Activated T-helper 1 cell treated with anti-CD3 and anti-CD28 coated beads, Interleukin-2, amount 50 U/mL, for 16 hours (primary cell): ENCODE measurements around the gene EIF4EBP2.

Experiments used
- DNase-seq, 2 donors: peaks; one replicate each; pipeline ENCODE4 v3.0.0-alpha.2; 2020; ENCODE audit warnings: low read depth in 1 of 2, low spot score in 1 of 2

Gene EIF4EBP2

GRCh38 chr10:70404036-70404786 lies at the start of gene EIF4EBP2:
Gene EIF4EBP2, plus strand, starts transcription at chr10:70404145. Its CDS starts 257 bp downstream, at chr10:70404402.
- peak; percentile 98 to 100 for DNase-seq

GRCh38 chr10:70354556-70354955 lies 49.4 kb upstream of the EIF4EBP2 start:
- DNase-seq: no peak

- DNase-seq: no peak
Measured at GRCh38 chr10:70355051-70356021, 48.6 kb upstream of the EIF4EBP2 start.

- DNase-seq: no peak
Measured at GRCh38 chr10:70357565-70357964, 46.4 kb upstream of the EIF4EBP2 start.

- no peak for DNase-seq
Measured at GRCh38 chr10:70358446-70358845, 45.5 kb upstream of the EIF4EBP2 start.

GRCh38 chr10:70359017-70359550 lies 44.9 kb upstream of the EIF4EBP2 start:
- no peak for DNase-seq

- DNase-seq: no peak
Measured at GRCh38 chr10:70360215-70360614, 43.7 kb upstream of the EIF4EBP2 start.

- no peak for DNase-seq
Measured at GRCh38 chr10:70362328-70362727, 41.6 kb upstream of the EIF4EBP2 start.

GRCh38 chr10:70363292-70363691 lies 40.7 kb upstream of the EIF4EBP2 start:
- no peak for DNase-seq

GRCh38 chr10:70363971-70364771 lies 39.8 kb upstream of the EIF4EBP2 start:
- peak; percentile 71 to 76 for DNase-seq

GRCh38 chr10:70364772-70365091 lies 39.2 kb upstream of the EIF4EBP2 start:
- no peak for DNase-seq

GRCh38 chr10:70367195-70367796 lies 36.6 kb upstream of the EIF4EBP2 start:
- no peak for DNase-seq

- DNase-seq: no peak
Measured at GRCh38 chr10:70368774-70369482, 35.0 kb upstream of the EIF4EBP2 start.

GRCh38 chr10:70369498-70370018 lies 34.4 kb upstream of the EIF4EBP2 start:
- DNase-seq: no peak

GRCh38 chr10:70370766-70371165 lies 33.2 kb upstream of the EIF4EBP2 start:
- DNase-seq: no peak

GRCh38 chr10:70371846-70372245 lies 32.1 kb upstream of the EIF4EBP2 start:
- DNase-seq: no peak

GRCh38 chr10:70374775-70375614 lies 28.9 kb upstream of the EIF4EBP2 start:
- no peak for DNase-seq

GRCh38 chr10:70376436-70377378 lies 27.2 kb upstream of the EIF4EBP2 start:
- no peak for DNase-seq
